Calu3 (cell line): ENCODE data around the gene NLGN2. TPM values are rescaled to one million over a fixed set of nuclear protein-coding genes. Genes with fewer than 3 reads are reported as not detected.

ENCODE experiments used
- BruUV-seq: library from RNA; stranded (reverse); fragments of 400-500 nt; replicated peaks from 2 replicates; lab custom pipeline; 2021; lab: Mats Ljungman, UMichigan
- CTCF ChIA-PET: fragments of 300-600 bp; sonication (Branson Sonifier 250); formaldehyde crosslinking; loops from one replicate; lab custom pipeline; 2022; ENCODE audit warnings: antibody characterized with exemption; lab: Charles Lee
- DNase-seq: peaks from one replicate; pipeline ENCODE4 v3.0.0; 2022
- H3K27ac Mint-ChIP-seq: one replicate; pipeline ENCODE4 v1.8.0; 2022; ENCODE audit warnings: mixed read lengths; ENCODE audit not compliant: unreplicated experiment
- H3K27me3 Mint-ChIP-seq: one replicate; pipeline ENCODE4 v1.8.0; 2022; ENCODE audit warnings: mixed read lengths; ENCODE audit not compliant: unreplicated experiment
- H3K36me3 Mint-ChIP-seq: one replicate; pipeline ENCODE4 v1.8.0; 2022; ENCODE audit warnings: mild to moderate bottlenecking, moderate library complexity, mixed read lengths; ENCODE audit not compliant: insufficient read depth, unreplicated experiment
- H3K4me1 Mint-ChIP-seq: one replicate; pipeline ENCODE4 v1.8.0; 2022; ENCODE audit warnings: mild to moderate bottlenecking, low read depth, mixed read lengths; ENCODE audit not compliant: unreplicated experiment
- H3K4me3 Mint-ChIP-seq: one replicate; pipeline ENCODE4 v1.8.0; 2022; ENCODE audit warnings: mild to moderate bottlenecking, low read depth, moderate library complexity, mixed read lengths; ENCODE audit not compliant: unreplicated experiment
- H3K9me3 Mint-ChIP-seq: one replicate; pipeline ENCODE4 v1.8.0; 2022; ENCODE audit warnings: low read depth, mixed read lengths; ENCODE audit not compliant: unreplicated experiment
- intact Hi-C: fragments of 100-400 bp; cut with micrococcal nuclease; formaldehyde crosslinking; loops from one replicate; pipeline ENCODE4 v1.10.0; 2022; ENCODE audit not compliant: unreplicated experiment
- total RNA-seq: library from RNA; stranded (reverse); gene quantifications from 2 replicates; pipeline ENCODE4 v1.2.3, GENCODE V29; 2022
- TF ChIP-seq, protein P1 (sequence below): fragments of 200-600 bp; IDR thresholded peaks from one replicate; pipeline ENCODE4 v1.8.0; 2022; ENCODE audit warnings: antibody characterized with exemption; ENCODE audit not compliant: unreplicated experiment

The NLGN2 gene
- total RNA-seq, 1 experiment from 2014 or later, result 13.9 TPM

DNA sequence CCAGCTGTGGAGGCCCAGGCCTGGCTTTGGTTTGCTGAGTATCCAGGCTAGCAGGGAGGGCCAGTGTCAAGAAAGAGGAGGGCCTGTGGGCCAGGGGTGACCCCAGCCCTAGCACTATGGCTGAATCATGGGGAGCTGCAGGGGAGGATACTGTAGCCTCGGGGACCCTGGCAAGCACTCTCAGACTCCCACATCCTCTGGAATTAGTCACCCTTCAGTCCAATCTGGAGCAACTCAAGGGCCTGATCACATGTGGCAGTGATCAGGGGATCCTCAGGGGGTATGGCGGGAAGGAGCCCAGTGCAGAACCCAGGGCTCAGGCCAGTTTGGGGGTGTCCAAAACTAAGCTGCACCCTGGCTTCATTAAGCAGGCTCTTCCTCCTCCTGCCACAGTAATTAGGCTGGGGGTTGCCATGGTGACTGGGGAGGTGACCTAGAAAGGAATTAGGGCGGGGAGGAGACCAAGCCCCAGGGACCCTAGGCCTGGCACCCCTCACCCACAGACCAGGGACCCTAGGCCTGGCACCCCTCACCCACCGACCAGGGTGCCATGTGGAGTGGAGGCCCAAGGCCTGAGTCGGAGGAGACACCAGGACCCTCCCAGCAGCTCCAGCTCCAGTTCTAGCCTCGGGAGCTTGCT is 5.8 kb downstream of the NLGN2 start:
- Mint-ChIP-seq H3K27ac (no peak overlapping the region), H3K4me1 (no peaks in the 10 kb centered on the region), H3K27me3 (peaks cover under 1% of the 10 kb centered on the region), H3K4me3 (no peak overlapping the region), H3K36me3 (peaks cover 9% of the 10 kb centered on the region), H3K9me3 (no peaks in the 10 kb centered on the region)
- intact Hi-C loops, result no loop called here
- BruUV-seq, result no TSS peak
- CTCF ChIA-PET, result no interaction called here
- DNase-seq, result no peak
- TF ChIP-seq, protein P1, sequence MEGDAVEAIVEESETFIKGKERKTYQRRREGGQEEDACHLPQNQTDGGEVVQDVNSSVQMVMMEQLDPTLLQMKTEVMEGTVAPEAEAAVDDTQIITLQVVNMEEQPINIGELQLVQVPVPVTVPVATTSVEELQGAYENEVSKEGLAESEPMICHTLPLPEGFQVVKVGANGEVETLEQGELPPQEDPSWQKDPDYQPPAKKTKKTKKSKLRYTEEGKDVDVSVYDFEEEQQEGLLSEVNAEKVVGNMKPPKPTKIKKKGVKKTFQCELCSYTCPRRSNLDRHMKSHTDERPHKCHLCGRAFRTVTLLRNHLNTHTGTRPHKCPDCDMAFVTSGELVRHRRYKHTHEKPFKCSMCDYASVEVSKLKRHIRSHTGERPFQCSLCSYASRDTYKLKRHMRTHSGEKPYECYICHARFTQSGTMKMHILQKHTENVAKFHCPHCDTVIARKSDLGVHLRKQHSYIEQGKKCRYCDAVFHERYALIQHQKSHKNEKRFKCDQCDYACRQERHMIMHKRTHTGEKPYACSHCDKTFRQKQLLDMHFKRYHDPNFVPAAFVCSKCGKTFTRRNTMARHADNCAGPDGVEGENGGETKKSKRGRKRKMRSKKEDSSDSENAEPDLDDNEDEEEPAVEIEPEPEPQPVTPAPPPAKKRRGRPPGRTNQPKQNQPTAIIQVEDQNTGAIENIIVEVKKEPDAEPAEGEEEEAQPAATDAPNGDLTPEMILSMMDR, result no peak

DNA sequence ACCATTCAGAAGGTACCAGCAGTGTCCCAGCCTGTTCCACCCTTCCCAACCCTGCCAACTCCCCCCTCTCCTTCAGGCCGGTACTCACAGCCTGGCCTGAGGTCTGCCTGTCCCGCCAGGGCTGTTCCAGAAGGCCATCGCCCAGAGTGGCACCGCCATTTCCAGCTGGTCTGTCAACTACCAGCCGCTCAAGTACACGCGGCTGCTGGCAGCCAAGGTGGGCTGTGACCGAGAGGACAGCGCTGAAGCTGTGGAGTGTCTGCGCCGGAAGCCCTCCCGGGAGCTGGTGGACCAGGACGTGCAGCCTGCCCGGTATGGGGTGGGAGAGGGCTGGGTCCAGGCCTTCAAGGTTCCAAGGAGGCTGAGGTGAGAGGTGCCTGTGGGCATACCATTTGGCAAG is 7.2 kb downstream of the NLGN2 start:
- CTCF ChIA-PET, result no interaction called here

DNA sequence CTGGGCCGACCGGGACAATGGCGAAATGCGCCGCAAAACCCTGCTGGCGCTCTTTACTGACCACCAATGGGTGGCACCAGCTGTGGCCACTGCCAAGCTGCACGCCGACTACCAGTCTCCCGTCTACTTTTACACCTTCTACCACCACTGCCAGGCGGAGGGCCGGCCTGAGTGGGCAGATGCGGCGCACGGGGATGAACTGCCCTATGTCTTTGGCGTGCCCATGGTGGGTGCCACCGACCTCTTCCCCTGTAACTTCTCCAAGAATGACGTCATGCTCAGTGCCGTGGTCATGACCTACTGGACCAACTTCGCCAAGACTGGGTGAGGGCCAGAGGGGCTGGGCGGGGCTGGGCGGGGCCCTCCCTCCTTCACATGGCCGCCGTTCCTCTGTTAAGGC is 8.1 kb downstream of the NLGN2 start:
- Mint-ChIP-seq H3K9me3 (no peaks in the 10 kb centered on the region), H3K4me1 (no peaks in the 10 kb centered on the region), H3K36me3 (peaks cover 9% of the 10 kb centered on the region), H3K27ac (no peak overlapping the region), H3K4me3 (no peak overlapping the region), H3K27me3 (peaks cover 15% of the 10 kb centered on the region)
- TF ChIP-seq, protein P1, result no peak
- intact Hi-C loops, result no loop called here
- CTCF ChIA-PET, result no interaction called here
- no peak for DNase-seq
- no TSS peak for BruUV-seq

More for the DNA sequence above, 7.2 kb downstream of the NLGN2 start:
- no TSS peak for BruUV-seq
- no peak for DNase-seq
- intact Hi-C loops, result no loop called here
- TF ChIP-seq, protein P1, result no peak
- H3K4me1 Mint-ChIP-seq, result no peaks in the 10 kb centered on the region
- no peaks in the 10 kb centered on the region for H3K9me3 Mint-ChIP-seq
- H3K27me3 Mint-ChIP-seq, result peaks cover 14% of the 10 kb centered on the region
- H3K36me3 Mint-ChIP-seq, result peaks cover 9% of the 10 kb centered on the region
- H3K27ac Mint-ChIP-seq, result no peak overlapping the region
- H3K4me3 Mint-ChIP-seq, result no peak overlapping the region

DNA sequence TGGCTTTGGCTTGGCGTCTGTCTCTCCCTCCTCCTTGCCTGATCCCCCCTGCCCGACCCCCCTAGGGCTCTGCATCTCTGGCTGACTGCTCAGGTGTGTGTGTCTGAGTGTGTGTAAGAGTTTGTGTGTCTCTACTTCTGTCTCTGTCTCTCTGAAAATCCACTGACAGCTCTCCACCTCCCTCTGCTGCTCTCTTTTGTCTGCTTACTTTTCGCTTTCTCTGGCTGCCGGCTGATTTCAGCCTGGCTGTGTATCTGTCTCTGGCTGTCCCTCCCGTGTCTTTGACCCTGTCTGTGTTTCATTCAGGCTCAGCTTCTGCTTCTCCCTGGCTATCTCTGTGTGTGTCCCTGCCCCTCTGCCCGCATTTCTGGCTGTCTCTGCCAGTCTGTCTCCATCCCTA is 8.7 kb downstream of the NLGN2 start:
- intact Hi-C loops, result no loop called here
- no peak for DNase-seq
- H3K4me1 Mint-ChIP-seq, result no peaks in the 10 kb centered on the region
- H3K36me3 Mint-ChIP-seq, result peaks cover 4% of the 10 kb centered on the region
- H3K4me3 Mint-ChIP-seq, result no peak overlapping the region
- TF ChIP-seq, protein P1, result no peak
- CTCF ChIA-PET, result no interaction called here
- no TSS peak for BruUV-seq
- peaks cover 15% of the 10 kb centered on the region for H3K27me3 Mint-ChIP-seq
- no peaks in the 10 kb centered on the region for H3K9me3 Mint-ChIP-seq
- H3K27ac Mint-ChIP-seq, result no peak overlapping the region
